Dermis blood vessel endothelial cell (primary cell): ENCODE measurements around the gene RGN. TPM values are rescaled to one million over a fixed set of nuclear protein-coding genes. Genes with fewer than 3 reads are reported as not detected.
"Not testable (repeated sequence)": the region's sequence is repeated elsewhere in the genome, so short reads cannot be mapped to it uniquely, and the experiment has no call there.

Experiments used
- DNase-seq: peaks from one replicate; pipeline ENCODE4 v3.0.0; 2010
- total RNA-seq: library from RNA; depleted of rRNA; stranded (reverse); fragments of >200 nt; gene quantifications from 2 replicates; pipeline ENCODE4 v1.2.3, GENCODE V29; 2014

Gene RGN
- 0.34 and 0.42 TPM in 2 replicates for total RNA-seq

DNA sequence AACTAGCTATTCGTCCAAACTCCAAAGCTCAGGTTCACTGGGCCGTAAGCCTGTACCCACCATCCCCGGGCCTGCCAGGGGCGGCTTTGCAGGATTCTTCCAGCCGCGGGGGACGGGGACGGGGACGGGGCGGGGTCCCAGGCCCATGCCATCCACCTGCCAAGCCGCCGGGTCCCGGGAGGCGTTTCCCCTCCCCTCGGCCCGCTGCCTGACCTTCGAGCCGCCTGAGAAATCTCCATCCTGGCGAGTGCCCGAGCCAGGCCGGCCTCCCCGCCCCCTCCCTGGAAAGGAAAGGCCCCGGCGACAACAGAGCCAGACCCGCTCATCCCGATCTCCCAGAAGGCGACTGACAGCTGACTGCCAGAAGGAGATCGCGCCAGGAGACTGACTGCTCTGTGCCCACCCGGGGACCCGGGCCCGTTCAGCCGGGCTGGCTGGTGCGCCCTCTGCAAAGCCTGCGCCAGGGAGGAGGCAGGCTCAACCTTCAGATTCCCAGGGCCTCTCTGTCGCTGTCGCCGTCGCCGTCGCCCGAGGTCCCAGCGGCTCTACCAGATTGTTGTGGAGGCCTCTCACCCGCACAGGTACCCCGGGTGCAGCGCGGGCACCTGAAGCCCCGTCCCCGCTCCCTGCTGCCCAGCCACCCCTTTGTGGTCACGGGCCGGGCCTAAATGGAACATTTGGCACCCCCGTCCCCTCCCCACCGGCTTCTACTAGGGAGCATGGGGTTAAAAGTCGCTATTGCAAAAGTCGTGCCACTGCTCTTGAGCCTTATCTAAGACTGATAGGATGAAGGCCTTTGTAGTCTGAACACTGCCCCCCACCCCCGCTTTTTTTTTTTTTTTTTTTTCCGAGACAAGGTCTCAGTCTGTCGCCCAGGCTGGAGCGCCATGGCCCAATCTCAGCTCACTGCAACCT, at the start of gene RGN:
RGN (plus strand) TSS at position 315 of the 915 bp plus-strand sequence. CDS start 2,702 bp downstream, outside the sequence.
- no peak for DNase-seq

DNA sequence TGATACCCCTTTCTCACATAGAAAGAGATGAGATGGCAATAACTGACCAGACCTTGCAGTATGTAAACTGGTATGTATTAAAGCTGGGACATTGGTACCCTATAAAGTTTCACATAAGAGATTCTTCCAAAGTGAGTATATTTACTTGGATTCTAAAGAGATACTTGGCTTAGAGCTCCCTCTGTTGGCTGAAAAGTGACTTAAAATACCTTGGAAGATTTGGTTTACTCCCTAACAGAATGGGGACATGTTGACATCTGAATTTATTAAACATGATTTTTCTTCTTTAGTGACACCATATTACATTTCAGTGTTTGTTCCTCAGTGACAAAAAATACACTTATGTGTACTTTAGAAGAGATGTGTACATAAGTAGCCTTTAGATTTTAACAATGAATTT, 47.9 kb upstream of the RGN start:
- peak; percentile 80 for DNase-seq

DNA sequence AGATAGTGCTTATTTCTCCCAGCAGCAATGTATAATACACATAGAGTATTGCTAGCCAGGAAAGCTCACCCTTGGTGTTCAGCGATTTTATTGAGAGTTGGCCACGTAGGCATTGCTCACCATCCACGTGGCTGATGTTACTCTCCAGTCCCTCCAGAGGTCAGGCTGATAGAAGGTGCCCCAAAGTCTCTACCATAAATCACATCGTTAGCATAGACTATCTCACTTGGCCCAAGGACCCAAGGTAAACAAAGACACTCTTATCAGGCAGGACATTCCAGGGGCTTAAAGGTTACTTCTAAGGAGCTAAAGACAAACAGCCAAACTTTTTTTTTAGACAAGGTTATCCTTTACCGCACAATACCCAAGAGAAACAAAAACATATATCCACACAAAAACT, 30.3 kb upstream of the RGN start:
- DNase-seq = peak; percentile 10

DNA sequence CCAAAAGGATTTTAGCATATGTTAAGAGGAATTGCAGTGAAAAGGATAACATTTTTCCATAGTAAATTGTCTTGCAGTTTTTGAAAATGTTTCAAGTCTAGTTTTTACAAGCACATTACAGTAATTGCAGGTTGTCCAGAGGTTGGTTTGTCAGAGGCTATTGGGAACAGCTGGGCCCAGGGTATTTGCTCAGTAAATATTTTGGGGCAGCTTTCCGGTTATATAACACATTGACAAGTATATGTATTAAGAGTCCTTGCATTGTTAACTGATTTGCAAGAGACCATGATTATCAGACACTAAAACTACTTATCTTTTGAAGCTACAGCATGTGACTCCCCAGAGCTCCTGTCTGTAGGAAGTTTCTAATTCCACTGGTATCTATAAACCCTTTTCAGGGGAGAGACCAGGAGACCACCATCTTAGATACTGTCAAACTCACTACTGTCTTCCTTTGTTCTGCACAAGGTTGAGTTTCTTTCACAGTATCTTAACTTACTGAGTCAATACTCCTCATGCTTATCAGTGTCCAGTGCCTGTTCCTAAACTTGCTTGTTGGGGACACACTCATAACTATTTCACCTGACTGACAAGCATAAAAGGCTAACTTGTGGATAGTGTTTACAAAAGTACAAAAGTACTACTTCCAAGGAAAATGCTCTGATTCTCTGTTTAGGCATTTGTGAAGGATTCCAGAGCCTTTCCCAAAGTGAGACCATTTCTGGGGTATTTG, 18.9 kb upstream of the RGN start:
- no peak for DNase-seq

DNA sequence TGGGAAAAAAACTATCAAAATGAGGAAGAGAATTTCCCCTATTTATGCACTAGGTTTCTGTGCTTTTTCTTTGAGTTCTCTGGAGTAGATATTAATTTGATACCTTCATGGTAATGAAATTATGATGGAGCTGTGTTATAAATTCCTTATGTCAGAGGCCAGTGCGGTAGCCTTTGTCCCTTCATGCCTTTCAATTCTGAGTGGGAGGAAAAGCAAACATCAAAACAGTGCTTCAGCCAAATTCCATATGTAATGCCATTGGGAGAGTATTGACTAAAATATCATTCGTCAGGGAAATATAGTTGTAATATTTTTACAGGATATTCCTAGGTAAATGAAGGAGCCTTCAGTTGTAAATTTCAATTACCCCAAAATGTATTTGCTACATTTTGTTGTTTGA, 17.5 kb upstream of the RGN start:
- no peak for DNase-seq

DNA sequence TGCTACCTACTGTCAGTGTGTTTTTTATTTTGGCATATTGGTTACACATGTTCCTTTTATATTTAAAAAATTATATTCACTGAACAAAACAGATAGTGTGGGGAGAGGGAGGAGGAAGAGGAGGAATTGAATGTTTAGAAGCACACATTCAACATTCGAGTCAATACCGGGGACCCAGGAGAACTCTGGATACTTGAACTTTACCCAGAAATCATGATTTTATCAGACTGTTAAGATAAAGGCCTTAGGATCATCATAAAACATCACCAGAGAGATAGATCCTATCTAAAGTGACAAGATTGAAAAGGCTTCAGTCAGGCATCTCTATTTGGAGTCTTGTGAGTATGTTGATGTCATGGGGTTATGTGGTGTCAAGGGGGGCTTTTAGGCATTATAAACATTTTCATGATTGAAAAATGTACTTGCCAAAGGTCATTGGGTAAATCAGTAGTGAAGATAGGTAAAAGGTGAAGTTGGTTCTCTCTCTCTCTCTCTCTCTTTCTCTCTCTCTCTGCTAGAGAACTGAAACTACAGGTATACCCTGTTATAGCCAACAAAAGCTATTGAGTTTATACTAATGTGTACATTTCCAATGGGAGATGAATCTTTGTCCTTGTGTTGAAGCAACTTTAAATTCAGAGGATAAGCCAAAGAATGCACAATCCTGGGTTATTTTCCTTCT, 16.9 kb upstream of the RGN start:
- no peak for DNase-seq

DNA sequence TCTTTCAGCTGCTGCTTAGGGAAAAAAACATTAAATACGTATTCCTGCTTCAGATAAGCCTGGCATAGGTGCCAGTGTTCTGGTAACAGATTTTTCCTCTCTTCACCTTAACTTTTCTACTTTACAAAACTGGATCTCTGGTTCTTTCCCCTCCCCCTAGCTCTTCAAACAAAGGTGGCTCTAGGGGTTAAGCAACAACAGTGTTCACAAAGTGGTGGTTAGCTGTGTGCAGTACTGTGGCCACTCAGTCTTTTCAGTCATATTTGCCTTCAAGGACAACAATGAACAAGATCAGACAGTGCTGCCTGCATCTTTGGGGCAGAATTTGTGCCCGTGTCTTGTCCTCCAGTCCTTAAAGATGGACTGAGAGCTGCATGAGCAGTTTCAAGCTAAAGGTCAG, 15.1 kb upstream of the RGN start:
- DNase-seq = no peak

DNA sequence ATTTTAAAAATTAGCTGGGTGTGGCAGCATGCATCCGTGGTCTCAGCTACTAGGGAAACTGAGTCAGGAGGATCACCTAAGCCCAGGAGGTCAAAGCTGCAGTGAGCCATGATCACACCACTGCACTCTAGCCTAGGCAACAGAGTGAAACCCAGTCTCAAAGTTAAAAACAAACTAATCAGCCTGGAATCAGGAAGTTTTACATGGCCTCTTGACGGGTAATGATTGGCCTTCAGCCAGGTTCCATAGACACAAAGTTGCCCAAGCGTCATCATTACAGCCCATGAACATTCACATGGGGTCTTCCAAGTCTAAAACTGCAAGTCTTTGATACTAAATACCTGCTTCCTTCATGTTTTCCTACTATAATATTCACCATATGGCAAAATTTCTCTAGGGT, 10.0 kb upstream of the RGN start:
- DNase-seq = no peak

DNA sequence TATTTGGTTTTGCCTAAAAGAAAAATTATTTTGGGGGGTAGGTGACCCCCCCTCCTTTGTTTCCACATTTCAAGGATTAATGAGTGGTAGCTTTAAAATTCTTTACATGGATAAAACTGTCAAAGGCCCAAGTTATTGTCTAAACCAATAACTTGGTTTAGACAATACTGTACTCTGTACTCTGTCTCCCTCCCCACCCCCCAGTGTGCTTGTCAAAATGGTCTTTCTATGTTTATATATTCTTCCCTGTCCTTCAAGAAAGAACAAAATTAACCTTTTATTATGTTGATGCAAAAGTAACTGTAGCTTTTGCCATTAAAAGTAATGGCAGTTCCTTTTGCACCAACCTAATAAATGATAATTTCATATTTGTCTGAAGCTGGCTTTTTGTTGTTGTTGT, 9.5 kb upstream of the RGN start:
- no peak for DNase-seq

DNA sequence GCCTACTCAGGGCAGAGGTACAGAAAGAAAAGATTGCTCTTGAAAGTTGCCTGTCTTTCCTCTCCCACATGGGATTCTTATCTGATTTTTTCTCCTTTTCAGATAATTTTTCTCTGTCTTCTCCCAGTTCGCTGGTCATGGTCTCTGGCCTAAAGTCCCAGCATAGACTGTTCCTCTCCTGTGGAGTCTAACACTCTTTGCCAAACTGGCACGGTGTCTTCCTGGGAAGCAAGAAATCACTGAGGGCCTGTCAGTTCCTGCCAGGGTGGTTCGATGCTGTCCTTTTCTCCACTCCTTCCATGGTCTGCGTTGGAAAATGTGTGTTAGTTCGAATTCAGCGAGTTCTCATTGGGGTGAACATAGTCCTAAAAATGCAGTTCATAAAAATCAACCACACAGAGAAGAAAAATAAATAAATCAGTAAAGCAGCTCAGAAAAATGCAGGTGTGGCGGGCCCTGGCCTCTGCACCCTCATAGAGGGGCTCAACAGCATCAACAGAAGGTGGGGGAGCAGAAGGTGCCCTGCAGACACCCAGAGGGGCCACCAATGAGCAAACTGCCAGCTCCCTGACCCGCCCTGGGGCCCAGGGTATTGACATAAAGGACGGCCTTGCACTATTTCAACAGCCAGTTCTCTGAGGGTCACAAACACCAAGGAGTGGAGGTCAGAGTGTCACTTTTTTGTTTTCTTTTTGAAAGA, 2.1 kb downstream of the RGN start:
- no peak for DNase-seq

DNA sequence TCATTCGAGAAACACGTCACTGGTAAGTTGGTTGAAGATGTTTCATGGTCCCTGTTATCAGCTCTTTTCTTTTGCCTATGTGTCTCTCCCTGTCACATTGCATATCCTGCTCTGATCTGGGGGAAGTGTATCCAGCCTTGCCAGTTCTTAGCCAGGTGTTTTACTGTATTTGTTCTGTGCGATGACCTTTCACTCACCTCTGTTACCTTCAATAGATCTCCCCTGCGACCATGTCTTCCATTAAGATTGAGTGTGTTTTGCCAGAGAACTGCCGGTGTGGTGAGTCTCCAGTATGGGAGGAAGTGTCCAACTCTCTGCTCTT, 2.6 kb downstream of the RGN start:
- no peak for DNase-seq

DNA sequence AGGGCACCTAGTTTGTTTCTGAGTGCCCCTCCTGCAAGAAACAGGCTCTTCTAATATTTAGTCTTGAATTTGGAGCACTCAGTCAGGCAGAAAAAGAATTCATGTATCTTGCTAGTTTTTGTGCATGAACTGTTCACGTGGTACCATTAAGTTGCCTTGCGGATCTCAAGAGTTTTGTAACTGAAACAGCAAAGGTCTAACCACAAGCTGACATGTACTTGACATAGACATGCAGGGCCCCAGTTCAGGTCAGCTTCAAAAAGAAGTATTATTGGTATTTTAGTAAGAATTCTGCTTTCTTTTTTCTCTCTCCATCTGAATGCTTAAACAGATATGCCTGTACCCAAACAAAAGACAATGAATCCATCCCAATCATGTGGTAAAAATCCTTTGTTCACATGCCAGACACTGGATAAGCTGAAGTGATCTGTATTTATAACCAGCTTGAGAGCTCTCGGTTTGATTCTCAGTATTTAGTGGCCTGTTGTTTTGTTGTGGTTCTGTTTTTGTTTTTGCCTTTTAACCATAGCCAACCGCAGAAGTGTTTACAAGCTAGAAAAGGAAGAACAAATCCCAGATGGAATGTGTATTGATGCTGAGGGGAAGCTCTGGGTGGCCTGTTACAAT, 13.0 kb downstream of the RGN start:
- DNase-seq = no peak

DNA sequence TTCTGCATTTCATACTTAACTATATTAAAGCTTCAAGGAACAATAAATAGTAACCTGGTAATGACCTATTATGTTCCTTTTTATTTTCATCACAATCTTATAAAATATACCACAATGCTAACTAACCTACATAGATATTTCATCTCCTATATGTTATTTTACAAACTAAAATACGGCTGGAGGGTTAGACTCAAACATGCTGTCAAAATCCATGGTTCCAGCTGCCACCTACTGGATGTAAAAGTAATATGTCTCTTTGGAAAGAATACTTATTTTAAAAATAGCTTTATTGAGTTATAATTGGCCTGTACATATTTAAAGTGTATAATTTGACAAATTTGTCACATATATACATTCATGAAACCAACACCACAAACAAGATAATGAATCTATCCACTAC, 15.0 kb downstream of the RGN start:
- DNase-seq = peak; percentile 60

DNA sequence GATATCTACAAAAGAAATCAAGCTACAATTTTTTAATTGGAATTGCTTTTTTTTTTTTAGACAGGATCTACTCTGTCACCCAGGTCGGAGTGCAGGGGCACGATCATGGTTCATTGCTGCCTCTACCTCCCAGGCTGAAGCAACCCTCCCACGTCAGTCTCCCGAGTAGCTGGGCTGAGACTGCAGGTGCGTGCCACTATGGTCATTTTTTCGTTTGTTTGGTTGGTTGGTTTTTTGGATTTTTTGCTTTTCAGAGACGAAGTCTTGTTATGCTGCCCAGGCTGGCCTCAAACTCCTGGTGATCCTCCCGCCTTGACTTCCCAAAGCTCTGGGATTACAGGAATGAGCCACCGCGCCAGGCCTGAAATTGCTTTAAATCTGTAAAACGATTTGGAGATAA, 15.6 kb downstream of the RGN start:
- no peak for DNase-seq

DNA sequence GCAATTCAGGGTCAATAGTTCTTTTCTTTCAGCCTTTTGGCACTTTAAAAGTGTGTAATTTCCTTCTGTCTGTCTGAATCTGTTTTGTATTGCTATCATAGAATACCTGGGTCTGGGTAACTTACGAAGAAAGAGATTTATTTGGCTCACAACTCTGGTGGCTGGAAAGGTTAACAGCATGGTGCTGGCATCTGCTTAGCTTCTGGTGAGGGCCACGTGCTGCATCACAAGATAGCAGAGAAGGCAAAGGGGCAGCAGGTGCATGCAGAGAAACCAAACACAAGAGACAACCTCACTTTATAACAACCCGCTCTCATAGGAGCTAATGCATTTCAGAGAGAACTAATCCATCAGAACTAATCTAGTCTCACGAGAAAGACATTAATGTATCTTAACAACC, 18.8 kb downstream of the RGN start:
- no peak for DNase-seq

DNA sequence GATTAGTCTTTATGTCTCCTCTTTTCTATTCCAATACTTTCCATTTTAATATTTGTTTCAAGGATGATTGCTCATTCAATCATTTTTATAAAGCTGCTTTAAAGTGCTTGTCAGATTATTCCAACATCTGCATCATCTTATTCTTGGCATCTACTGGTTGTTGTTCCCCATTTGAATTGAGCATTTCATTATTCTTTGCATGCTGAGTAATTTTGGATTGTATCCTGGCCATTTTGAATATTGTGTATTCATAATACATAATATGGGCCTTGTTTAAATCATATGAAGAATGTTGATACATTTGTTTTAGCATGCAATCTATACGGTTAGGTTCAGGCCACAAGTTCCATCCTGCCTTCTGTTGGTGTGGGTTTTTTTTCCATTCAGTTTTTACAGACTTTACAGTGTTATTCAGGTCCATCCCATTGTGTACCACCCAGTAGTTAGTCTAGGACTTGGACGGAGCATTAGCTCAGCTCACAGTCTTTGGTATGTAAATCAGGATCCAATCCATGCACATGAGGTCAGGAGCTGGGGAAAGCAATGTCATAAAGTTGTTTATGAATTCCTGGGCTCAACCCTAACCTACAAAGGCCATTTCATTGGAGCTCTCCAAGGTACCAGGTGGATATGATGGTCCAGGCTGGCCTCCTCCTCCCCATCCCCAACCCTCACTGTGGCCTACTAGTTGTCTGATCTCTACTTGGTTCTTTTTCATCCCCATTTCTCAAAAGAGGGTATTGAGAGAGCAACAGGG, 20.3 kb downstream of the RGN start:
- DNase-seq = no peak

DNA sequence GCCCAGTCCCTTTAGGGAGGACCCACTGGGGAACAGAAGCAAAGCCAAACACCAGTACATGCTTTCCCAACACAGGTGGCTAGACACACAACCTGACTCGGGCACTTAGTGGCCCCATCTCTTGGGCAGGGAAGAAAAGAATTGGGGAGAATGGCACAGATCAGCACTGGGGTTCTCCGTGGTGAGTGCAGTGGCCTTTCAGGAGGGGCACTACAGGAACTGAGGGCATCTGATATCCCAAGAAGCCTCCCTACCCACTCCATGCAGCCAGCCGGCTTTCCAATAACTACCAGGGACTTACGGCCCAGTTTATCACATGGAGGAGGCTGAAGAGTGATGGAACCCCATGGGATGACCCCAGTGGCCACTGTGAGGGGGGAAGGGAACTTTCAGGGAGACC, 23.0 kb downstream of the RGN start:
- DNase-seq = no peak

DNA sequence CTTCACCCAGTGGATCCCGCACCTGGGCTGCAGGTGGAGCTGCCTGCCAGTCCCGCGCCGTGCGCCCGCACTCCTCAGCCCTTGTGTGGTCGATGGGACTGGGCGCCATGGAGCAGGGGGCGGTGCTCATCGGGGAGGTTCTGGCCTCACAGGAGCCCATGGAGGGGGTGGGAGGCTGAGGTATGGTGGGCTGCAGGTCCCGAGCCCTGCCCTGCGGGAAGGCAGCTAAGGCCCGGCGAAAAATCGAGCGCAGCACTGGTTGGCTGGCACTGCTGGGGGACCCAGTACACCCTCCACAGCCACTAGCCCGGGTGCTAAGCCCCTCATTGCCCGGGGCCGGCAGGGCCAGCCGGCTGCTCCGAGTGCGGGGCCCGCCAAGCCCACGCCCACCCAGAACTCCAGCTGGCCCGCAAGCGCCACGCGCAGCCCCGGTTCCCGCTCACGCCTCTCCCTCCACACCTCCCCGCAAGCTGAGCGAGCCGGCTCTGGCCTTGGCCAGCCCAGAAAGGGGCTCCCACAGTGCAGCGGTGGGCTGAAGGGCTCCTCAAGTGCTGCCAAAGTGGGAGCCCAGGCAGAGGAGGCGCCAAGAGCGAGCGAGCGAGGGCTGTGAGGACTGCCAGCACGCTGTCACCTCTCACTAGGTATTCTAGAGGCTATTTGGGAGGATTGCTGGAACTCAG, 32.8 kb downstream of the RGN start:
- not testable (repeated sequence) for DNase-seq

DNA sequence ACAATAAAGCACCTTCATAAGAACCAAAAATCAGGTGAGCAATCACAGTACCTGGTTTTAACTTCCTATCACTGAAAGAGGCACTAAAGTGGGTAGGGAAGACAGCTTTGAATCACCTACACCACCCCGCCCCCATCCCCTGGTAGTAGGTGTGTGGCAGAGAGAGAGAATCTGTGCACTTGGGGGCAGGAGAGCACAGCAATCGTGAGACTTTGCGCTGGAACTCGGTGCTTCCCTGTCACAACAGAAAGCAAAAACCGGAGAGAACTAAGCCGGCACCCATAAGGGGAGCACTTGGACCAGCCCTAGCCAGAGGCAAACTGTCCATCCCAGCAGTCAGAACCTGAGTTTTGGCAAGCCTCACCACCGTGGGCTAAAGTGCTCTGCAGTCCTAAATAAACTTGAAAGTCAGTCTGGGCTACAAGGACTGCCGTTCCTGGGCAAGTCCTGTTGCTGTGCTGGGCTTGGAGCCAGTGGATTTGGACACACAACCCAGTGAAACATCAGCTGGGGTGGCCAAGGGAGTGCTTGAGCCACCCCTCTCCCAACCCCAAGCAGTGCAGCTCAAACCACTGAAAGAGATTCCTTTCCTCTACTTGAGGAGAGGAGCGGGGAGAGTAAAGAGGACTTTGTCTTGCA, 34.2 kb downstream of the RGN start:
- DNase-seq = no peak

DNA sequence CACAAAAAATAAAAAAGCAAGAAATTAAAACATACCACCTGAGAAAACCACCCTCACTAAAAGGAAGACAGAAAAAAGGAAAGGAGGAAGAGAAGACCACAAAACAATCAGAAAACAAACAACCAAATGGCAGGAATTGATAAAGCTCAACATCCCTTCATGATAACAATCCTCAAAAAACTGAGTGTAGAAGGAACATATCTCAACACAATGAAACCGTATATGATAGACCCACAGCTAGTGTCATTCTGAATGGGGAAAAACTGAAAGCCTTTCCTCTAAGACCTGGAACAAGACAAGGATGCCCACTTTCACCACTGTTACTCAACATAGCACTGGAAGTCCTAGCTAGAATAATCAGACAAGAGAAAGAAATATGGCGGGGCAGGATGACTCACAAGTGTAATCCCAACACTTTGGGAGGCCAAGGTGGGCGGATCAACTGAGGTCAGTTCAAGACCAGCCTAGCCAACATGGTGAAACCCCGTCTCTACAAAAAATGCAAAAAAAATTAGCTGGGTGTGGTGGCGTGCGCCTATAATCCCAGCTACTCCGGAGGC, 38.4 kb downstream of the RGN start:
- DNase-seq = not testable (repeated sequence)
